ENCODE results near the gene DDIT3.

DDIT3 gene

DNA sequence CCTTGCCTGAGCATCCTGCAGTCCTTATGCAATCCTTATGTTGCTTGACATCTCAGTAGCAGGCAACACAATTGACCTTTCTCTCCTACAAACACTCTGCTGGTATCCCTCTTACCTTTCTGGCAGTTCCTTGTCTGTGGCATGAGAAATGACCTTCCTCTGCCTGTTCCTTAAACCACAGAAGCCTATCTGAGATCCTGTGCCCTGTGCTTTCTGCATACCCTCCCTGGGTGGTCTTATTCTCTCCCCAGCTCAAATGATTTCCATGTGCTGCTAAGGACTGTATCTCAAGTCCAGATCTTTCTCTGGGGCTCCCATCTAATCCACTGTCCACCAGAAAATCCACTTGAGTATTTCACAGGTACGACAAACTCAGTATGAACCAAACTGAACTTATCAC is 38.6 kb downstream of the DDIT3 start:
- peak overlapping the region in 1 of 2 donors; percentile 31 for H3K4me3 Mint-ChIP-seq
- DNase-seq (no peak), ATAC-seq (replicated peaks) (no peak)
- no peaks in the 10 kb centered on the region for H3K9me3 Mint-ChIP-seq
- H3K27me3 Mint-ChIP-seq: no peaks in the 10 kb centered on the region
- peaks cover 3 to 28% of the 10 kb centered on the region in 2 donors for H3K36me3 Mint-ChIP-seq
- peak overlapping the region; percentile 100 for H3K27ac Mint-ChIP-seq
- peaks cover 44 to 60% of the 10 kb centered on the region in 2 donors for H3K4me1 Mint-ChIP-seq

DNA sequence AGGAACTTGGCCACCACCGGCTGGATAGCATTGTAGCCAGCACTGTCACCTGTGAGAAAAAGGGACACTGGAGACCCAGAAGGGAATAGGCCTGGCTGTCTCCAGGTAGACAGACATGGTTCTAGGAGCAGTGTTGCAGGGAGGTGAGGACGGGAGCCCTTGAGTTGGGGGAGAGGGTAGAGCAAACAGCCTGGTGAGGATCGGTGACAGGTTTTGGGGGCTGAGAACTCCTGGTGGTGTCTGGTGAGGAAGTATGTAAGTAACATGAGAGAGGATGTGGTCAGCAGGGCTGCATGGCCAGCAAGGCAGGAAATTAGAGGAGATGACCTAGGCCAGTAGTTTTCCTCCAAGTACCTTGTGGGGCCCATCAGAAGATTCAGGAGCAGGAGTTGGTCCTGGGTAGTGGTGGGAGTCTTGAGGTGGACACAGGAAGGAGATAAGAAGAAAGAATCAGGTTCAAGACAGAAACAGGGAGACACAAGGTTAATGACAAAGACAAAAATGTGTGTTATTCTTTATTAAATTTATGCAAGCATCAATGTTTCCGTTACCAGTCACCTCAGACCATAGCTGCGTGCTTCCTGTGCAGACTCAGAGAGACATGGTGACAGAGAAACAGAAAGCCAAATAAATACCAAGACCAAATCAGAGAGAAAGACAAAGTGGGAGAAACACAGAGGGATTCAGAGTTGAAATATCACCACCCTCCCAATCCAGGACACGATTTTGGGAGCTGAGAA is 40.8 kb downstream of the DDIT3 start, which contains the start of gene ARHGAP9:
TSS of gene ARHGAP9 (minus strand) at position 491 of the 740 bp plus-strand sequence. CDS start at position 31, 460 bp downstream.
- Mint-ChIP-seq H3K27ac (peak within 1 kb of the TSS; percentile 100), H3K4me1 (peaks cover 54 to 78% of the 10 kb centered on the region in 2 donors), H3K4me3 (peak within 1 kb of the TSS; percentile 98), H3K27me3 (no peaks in the 10 kb centered on the region), H3K36me3 (peaks cover 19 to 46% of the 10 kb centered on the region in 2 donors), H3K9me3 (no peaks in the 10 kb centered on the region)
- ATAC-seq (replicated peaks) (peak; percentile 66), DNase-seq (peak; percentile 54)

- Mint-ChIP-seq H3K4me1 (peaks cover 60 to 84% of the 10 kb centered on the region in 2 donors), H3K27ac (peak overlapping the region; percentile 100), H3K36me3 (peaks cover 25 to 52% of the 10 kb centered on the region in 2 donors), H3K27me3 (no peaks in the 10 kb centered on the region), H3K9me3 (no peaks in the 10 kb centered on the region), H3K4me3 (peak overlapping the region; percentile 98)
- DNase-seq: no peak
- ATAC-seq (replicated peaks): no peak
These were observed 41.3 kb downstream of the DDIT3 start for GRCh38 chr12:57479043-57479375.

DNA sequence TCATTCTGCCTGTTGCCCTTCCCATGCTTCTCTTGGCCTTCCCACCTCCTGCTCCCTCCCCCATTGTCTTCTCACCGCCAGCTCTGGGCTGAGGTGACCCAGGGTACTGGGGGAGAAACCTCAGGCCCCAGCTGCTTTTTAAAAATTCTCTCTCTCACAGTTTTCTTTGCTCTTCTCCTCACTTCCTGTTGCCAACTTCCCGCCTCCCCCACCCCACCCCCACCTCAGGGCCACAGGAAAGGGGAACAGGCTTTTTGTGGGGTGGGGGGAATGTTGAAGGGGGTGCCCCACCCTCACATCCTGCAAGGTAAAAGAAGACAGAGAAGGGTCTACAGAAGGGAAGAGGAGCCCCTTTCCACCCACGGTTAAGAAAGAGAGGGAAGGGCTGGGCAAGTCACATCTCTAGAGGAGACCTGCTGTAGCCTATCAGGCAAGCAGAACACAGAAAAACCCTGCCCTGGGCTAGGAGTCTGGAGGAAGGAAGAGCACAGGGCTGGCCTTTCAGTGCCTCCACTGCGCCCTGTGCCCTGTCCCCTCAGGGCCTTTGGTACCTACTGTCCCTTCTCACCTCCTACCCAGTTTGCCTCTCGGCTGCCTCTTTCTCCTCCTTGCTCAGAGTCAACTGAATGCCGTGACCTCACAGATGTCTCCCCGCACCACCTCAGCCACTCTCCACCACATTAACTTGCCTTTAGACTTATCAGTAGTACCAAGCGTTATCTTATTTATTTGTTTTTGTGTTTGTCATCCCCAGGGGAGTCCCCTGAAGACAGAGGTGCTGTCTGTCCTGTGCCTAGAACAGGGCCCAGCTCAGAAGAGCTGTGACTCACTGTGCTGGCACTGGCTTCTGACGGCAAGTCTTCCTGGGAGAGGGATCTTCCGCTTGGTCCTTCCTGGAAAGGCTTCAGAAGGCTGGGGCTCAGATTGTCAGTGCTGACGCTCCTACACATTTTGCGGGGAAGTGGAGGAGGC is 42.3 kb downstream of the DDIT3 start:
- DNase-seq: peak; percentile 44
- H3K9me3 Mint-ChIP-seq: no peaks in the 10 kb centered on the region
- peak overlapping the region; percentile 98 for H3K4me3 Mint-ChIP-seq
- H3K27me3 Mint-ChIP-seq: no peaks in the 10 kb centered on the region
- H3K36me3 Mint-ChIP-seq: peaks cover 32 to 60% of the 10 kb centered on the region in 2 donors
- peaks cover 60 to 86% of the 10 kb centered on the region in 2 donors for H3K4me1 Mint-ChIP-seq
- ATAC-seq (replicated peaks): peak; percentile 64
- H3K27ac Mint-ChIP-seq: peak overlapping the region; percentile 100

- peak in 1 of 2 donors; percentile 12 for ATAC-seq (replicated peaks)
- no peaks in the 10 kb centered on the region for H3K9me3 Mint-ChIP-seq
- peak overlapping the region; percentile 98 for H3K4me3 Mint-ChIP-seq
- no peaks in the 10 kb centered on the region for H3K27me3 Mint-ChIP-seq
- DNase-seq: no peak
- peak overlapping the region; percentile 100 for H3K27ac Mint-ChIP-seq
- peaks cover 61 to 91% of the 10 kb centered on the region in 2 donors for H3K4me1 Mint-ChIP-seq
- H3K36me3 Mint-ChIP-seq: peaks cover 39 to 66% of the 10 kb centered on the region in 2 donors
These were observed 43.2 kb downstream of the DDIT3 start for GRCh38 chr12:57476993-57477709.

DNA sequence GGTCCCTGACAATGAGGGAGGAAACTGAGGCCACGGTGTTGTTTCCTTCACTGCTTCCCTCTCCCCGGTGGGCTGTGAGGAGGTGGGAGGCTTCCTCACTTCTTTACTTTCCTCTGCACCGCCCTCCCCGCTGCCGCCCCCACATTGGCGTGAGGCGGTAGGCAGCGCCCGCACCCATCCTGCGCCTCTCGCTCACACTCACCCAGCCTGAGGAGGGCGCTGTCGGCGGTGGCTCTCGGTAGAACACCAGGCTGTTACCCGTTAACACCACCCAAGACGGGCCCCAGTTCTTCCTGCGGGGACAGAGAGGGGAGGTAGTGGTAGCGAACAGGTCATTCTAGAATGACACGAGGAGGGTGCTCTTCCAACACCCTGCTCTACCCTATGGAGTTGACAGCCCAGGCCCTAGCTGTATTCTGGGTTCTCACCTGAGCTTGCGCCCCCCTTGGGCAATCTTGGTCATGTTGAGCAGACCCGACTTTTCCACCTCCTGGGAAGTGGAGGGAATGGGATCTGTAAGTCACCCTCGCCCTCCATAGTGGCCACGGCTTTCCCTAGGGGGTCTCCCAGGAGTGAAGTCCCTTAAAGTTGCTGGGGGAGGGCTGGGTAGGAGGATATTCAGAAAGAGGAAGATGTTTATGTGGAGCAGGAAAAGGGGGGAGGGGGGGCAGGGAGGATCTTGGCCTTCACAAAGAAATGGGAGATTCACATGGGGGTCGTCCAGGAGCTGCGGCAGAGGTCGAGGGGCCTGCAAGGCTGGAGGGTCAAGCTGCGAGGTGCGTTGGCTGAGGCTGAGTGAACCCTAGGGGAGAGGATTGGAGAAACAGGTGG is 43.9 kb downstream of the DDIT3 start:
- no peaks in the 10 kb centered on the region for H3K27me3 Mint-ChIP-seq
- peak overlapping the region; percentile 98 for H3K4me3 Mint-ChIP-seq
- peaks cover 44 to 71% of the 10 kb centered on the region in 2 donors for H3K36me3 Mint-ChIP-seq
- peak overlapping the region; percentile 100 for H3K27ac Mint-ChIP-seq
- H3K4me1 Mint-ChIP-seq: peaks cover 59 to 93% of the 10 kb centered on the region in 2 donors
- H3K9me3 Mint-ChIP-seq: no peaks in the 10 kb centered on the region
- peak; percentile 69 for DNase-seq
- peak; percentile 49 to 59 for ATAC-seq (replicated peaks)

DNA sequence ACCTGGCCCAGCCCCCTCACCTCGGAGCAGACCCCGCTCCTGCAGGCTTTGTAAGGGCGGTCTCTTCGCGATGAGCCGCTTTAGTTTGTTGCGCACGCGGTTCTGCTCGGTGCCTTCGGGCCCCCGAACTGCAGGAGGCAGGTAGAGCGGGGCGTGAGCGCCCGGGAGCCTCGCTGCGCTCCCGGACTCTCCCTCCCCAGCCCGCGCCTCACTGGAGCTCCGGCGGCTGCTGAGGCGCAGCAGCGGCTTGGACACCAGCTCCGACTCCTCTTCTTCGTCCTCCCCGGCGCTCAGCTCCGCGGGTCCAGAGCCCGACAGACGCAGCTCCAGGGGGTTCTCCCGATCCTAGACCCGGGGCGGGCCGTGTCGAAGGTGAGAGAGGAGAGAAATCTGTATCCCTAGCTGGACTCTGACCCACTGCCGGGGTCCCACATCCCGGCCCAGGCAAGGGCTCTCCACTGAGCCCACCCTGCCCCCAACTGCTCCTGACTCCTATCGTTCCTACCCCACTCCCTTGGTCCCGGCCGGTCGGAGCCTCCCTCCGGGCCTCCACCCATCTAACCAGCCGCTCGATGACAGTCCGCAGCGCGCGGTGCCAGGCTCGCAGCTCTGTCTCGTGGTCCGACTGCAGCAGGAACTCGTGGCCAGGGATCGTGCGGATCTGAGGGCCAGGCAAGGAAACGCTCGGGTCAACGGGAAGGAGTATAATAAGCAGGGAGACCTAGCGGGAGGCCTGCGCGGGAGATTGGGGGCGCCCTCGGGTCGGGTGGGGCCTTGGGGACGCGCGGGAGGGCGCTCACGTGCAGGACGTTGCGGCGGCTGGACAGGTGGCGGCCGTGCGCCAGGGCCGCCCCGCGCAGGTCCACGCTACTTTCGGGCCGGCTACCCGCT is 44.8 kb downstream of the DDIT3 start:
- DNase-seq (no peak), ATAC-seq (replicated peaks) (no peak)
- no peaks in the 10 kb centered on the region for H3K27me3 Mint-ChIP-seq
- H3K4me3 Mint-ChIP-seq: peak overlapping the region; percentile 98
- H3K36me3 Mint-ChIP-seq: peaks cover 51 to 72% of the 10 kb centered on the region in 2 donors
- H3K9me3 Mint-ChIP-seq: no peaks in the 10 kb centered on the region
- H3K4me1 Mint-ChIP-seq: peaks cover 51 to 91% of the 10 kb centered on the region in 2 donors
- H3K27ac Mint-ChIP-seq: peak overlapping the region; percentile 100

DNA sequence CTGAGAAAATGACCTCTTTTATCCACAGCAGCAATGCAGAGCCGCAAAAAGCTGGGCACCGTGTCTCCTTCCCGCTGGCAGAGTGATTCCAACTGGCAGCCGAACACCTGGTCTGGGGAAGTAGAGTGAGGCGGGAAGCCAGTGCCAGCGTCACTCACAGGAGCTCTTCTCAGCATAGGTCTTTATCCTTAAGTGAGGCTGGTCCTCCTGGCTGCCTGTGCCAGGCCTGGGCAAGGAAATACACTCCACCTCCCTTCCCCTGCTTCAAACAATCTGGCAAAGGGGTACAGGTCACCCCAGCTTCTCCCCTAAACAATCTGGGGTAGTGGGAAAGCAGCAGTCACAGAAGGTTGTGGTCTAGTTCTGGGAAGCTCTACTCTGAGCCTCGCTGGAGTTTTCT is 45.5 kb downstream of the DDIT3 start:
- DNase-seq (no peak), ATAC-seq (replicated peaks) (no peak)
- H3K27me3 Mint-ChIP-seq: no peaks in the 10 kb centered on the region
- peaks cover 51 to 72% of the 10 kb centered on the region in 2 donors for H3K36me3 Mint-ChIP-seq
- peaks cover 49 to 84% of the 10 kb centered on the region in 2 donors for H3K4me1 Mint-ChIP-seq
- no peaks in the 10 kb centered on the region for H3K9me3 Mint-ChIP-seq
- peak overlapping the region; percentile 70 for H3K27ac Mint-ChIP-seq
- H3K4me3 Mint-ChIP-seq: peak overlapping the region; percentile 39 to 52

DNA sequence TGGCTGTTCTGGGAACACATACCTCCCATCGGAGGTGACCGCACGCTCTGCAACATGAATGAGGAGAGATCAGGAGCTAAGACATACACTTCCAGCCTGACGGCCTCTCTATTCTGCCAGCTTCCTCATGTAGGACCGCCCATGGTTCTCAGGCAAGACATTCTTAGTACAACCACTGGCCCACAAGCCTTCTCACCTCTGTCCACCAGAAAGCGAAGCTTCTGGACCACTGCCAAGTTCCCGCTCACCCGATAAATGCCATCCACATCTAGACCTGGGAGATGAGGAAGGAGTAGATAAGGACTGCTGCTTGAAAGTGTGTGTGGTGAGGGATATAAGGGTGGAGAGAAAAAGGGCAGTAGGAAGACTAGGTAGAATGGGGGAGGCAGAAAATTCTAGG is 45.9 kb downstream of the DDIT3 start:
- H3K36me3 Mint-ChIP-seq: peaks cover 51 to 76% of the 10 kb centered on the region in 2 donors
- H3K4me3 Mint-ChIP-seq: peak overlapping the region; percentile 39 to 52
- H3K4me1 Mint-ChIP-seq: peaks cover 44 to 80% of the 10 kb centered on the region in 2 donors
- ATAC-seq (replicated peaks) (no peak), DNase-seq (no peak)
- peak overlapping the region; percentile 70 for H3K27ac Mint-ChIP-seq
- no peaks in the 10 kb centered on the region for H3K9me3 Mint-ChIP-seq
- no peaks in the 10 kb centered on the region for H3K27me3 Mint-ChIP-seq

DNA sequence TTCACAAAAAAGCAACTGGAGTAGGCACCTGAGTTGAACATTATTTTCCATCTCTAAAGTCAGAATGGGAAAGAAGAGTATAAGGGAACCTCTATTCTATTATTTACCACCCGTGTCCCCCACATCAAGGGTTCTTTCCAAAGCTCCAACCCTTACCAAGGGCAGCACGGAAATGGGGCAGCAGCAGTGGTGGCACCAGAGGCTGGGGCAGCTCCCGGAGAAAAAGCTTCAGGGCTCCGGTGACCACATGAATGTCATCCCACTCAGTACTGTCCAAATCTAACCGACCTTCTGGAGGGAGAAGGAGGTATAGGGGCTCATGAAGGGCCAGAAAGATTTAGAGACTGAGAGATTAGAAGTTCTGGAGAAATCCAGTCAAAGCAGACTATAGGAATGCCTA is 46.4 kb downstream of the DDIT3 start:
- Mint-ChIP-seq H3K4me1 (peaks cover 43 to 74% of the 10 kb centered on the region in 2 donors), H3K4me3 (peak overlapping the region; percentile 39 to 52), H3K27ac (peak overlapping the region; percentile 70), H3K9me3 (no peaks in the 10 kb centered on the region), H3K27me3 (no peaks in the 10 kb centered on the region), H3K36me3 (peaks cover 52 to 81% of the 10 kb centered on the region in 2 donors)
- ATAC-seq (replicated peaks) (no peak), DNase-seq (no peak)

GRCh38 chr12:57473392-57473791 is 46.9 kb downstream of the DDIT3 start:
- Mint-ChIP-seq H3K27ac (peak overlapping the region; percentile 1), H3K4me3 (no peak overlapping the region), H3K4me1 (peaks cover 38 to 69% of the 10 kb centered on the region in 2 donors), H3K27me3 (no peaks in the 10 kb centered on the region), H3K36me3 (peaks cover 54 to 79% of the 10 kb centered on the region in 2 donors), H3K9me3 (no peaks in the 10 kb centered on the region)
- DNase-seq (no peak), ATAC-seq (replicated peaks) (no peak)

- peaks cover 36 to 59% of the 10 kb centered on the region in 2 donors for H3K4me1 Mint-ChIP-seq
- H3K4me3 Mint-ChIP-seq: peak overlapping the region in 1 of 2 donors; percentile 2
- H3K27ac Mint-ChIP-seq: peak overlapping the region; percentile 25
- H3K27me3 Mint-ChIP-seq: no peaks in the 10 kb centered on the region
- no peak for DNase-seq
- ATAC-seq (replicated peaks): no peak
- no peaks in the 10 kb centered on the region for H3K9me3 Mint-ChIP-seq
- H3K36me3 Mint-ChIP-seq: peaks cover 62 to 81% of the 10 kb centered on the region in 2 donors
These were observed 47.9 kb downstream of the DDIT3 start for GRCh38 chr12:57472391-57472790.
